HUES48 (cell line): ENCODE measurements around the gene IFRD2.
"Not testable (repeated sequence)": the region's sequence is repeated elsewhere in the genome, so short reads cannot be mapped to it uniquely, and the experiment has no call there.

Experiments
- H3K27ac ChIP-seq: one replicate; pipeline ENCODE4 v1.7.0; 2013; ENCODE audit warnings: low read depth, low read length, inconsistent platforms
- H3K27me3 ChIP-seq: 2 replicates; pipeline ENCODE4 v1.6.1; 2013; ENCODE audit warnings: mild to moderate bottlenecking, low read length; ENCODE audit not compliant: control insufficient read depth, insufficient read depth
- H3K36me3 ChIP-seq: 2 replicates; pipeline ENCODE4 v1.6.1; 2013; ENCODE audit warnings: low read length; ENCODE audit not compliant: control insufficient read depth, insufficient read depth
- H3K4me1 ChIP-seq: 2 replicates; pipeline ENCODE4 v1.6.1; 2013; ENCODE audit warnings: mild to moderate bottlenecking, low read length; ENCODE audit not compliant: control insufficient read depth, insufficient read depth
- H3K4me3 ChIP-seq: 2 replicates; pipeline ENCODE4 v1.5.1; 2013; ENCODE audit warnings: mild to moderate bottlenecking, low read depth, low read length
- H3K9ac ChIP-seq: 2 replicates; pipeline ENCODE4 v1.6.1; 2013; ENCODE audit warnings: mild to moderate bottlenecking, low read depth, low read length, moderate library complexity
- H3K9me3 ChIP-seq: 2 replicates; pipeline ENCODE4 v1.6.1; 2013; ENCODE audit warnings: low read length; ENCODE audit not compliant: control insufficient read depth, insufficient read depth

Gene IFRD2

GRCh38 chr3:50251220-50251619 lies 41.0 kb downstream of the IFRD2 start:
- H3K4me3 ChIP-seq = no peak overlapping the region
- no peak overlapping the region for H3K27ac ChIP-seq
- H3K27me3 ChIP-seq = no peaks in the 10 kb centered on the region
- H3K4me1 ChIP-seq = peaks cover 12% of the 10 kb centered on the region
- H3K9me3 ChIP-seq = no peaks in the 10 kb centered on the region
- H3K36me3 ChIP-seq = peaks cover 48% of the 10 kb centered on the region
- H3K9ac ChIP-seq = no peak overlapping the region

- Histone ChIP-seq H3K27ac (no peak overlapping the region), H3K36me3 (peaks cover 45% of the 10 kb centered on the region), H3K27me3 (no peaks in the 10 kb centered on the region), H3K9me3 (no peaks in the 10 kb centered on the region), H3K9ac (no peak overlapping the region), H3K4me3 (no peak overlapping the region), H3K4me1 (peaks cover 18% of the 10 kb centered on the region)
Measured at GRCh38 chr3:50250514-50250913, 41.7 kb downstream of the IFRD2 start.

DNA sequence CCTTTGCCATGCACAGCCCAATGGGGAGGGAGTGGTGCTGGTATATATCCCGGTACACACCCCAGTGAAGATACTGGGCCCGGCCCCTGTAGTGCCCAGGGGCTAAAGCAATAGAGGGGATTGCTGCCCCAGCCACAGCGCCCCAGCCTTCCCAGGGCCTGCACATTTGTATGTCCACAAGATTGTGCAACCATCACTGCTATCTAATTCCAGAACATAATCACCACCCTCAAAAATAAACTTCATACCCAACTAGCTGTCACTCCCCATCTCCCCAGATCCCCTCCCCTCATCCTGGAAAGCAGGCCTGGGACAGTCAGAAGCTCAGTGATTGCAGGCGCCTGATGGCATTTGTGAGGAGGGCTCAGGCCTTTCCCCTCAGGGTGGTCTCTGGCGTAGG lies 42.8 kb downstream of the IFRD2 start:
- H3K27me3 ChIP-seq = no peaks in the 10 kb centered on the region
- H3K4me3 ChIP-seq = no peak overlapping the region
- H3K4me1 ChIP-seq = peaks cover 22% of the 10 kb centered on the region
- no peak overlapping the region for H3K27ac ChIP-seq
- no peaks in the 10 kb centered on the region for H3K9me3 ChIP-seq
- H3K36me3 ChIP-seq = peaks cover 36% of the 10 kb centered on the region
- H3K9ac ChIP-seq = no peak overlapping the region

GRCh38 chr3:50248387-50248786 lies 43.8 kb downstream of the IFRD2 start:
- Histone ChIP-seq H3K4me3 (no peak overlapping the region), H3K9me3 (no peaks in the 10 kb centered on the region), H3K9ac (no peak overlapping the region), H3K4me1 (peaks cover 25% of the 10 kb centered on the region), H3K27ac (no peak overlapping the region), H3K27me3 (no peaks in the 10 kb centered on the region), H3K36me3 (peaks cover 31% of the 10 kb centered on the region)

- Histone ChIP-seq H3K9me3 (no peaks in the 10 kb centered on the region), H3K4me3 (no peak overlapping the region), H3K9ac (peak overlapping the region; percentile 46; the same call in 1 of the 2 replicates), H3K36me3 (peaks cover 14% of the 10 kb centered on the region), H3K4me1 (peaks cover 44% of the 10 kb centered on the region), H3K27ac (peak overlapping the region; percentile 95), H3K27me3 (no peaks in the 10 kb centered on the region)
Measured at GRCh38 chr3:50246517-50246954, 45.7 kb downstream of the IFRD2 start.

DNA sequence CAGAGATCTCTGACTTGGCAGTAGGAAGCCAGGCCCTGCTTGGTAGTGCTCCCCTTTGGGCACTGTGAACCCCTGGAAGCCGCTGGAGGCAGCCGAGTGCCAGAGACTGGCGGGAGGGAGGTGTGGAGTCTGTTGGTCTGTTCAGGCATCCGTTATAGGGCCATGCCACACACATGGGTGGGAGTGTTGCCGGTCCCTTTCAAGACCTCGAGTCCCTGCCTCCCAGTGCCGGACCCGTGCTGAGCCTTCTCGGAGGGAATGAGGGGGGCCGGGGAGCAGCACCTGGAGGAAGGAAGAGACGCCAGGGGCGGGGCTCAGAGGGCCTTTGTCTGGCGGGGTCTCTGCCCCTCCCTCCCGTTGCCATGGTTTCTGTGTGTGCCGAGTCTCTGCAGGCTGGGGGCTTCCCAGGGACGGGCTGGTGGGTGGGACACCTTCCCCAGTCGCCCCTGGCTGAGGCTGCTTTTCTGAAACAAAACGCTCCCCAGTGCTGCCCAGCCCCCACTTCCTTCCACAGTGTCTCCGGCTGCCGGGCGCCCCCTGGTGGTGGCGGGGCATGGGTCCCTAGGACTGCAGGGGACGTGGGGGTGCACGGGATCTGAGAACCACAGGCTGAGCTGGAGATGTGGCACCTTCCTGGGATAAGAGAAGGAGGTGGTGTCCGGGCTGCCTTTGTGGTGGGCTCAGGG lies 46.3 kb downstream of the IFRD2 start:
- H3K4me1 ChIP-seq = peaks cover 48% of the 10 kb centered on the region

GRCh38 chr3:50245251-50245745 lies 46.9 kb downstream of the IFRD2 start:
- Histone ChIP-seq H3K9me3 (no peaks in the 10 kb centered on the region), H3K4me1 (peaks cover 52% of the 10 kb centered on the region), H3K9ac (peak overlapping the region; percentile 28; the same call in 1 of the 2 replicates), H3K36me3 (peaks cover 9% of the 10 kb centered on the region), H3K4me3 (peak overlapping the region; percentile 31; the same call in 1 of the 2 replicates), H3K27ac (peak overlapping the region; percentile 95), H3K27me3 (no peaks in the 10 kb centered on the region)

More for the DNA sequence above, 46.3 kb downstream of the IFRD2 start:
- Histone ChIP-seq H3K27ac (peak overlapping the region; percentile 95), H3K36me3 (peaks cover 9% of the 10 kb centered on the region), H3K9me3 (no peaks in the 10 kb centered on the region), H3K27me3 (no peaks in the 10 kb centered on the region), H3K4me3 (peak overlapping the region; percentile 31), H3K9ac (peak overlapping the region; percentile 46; the same call in 1 of the 2 replicates)

DNA sequence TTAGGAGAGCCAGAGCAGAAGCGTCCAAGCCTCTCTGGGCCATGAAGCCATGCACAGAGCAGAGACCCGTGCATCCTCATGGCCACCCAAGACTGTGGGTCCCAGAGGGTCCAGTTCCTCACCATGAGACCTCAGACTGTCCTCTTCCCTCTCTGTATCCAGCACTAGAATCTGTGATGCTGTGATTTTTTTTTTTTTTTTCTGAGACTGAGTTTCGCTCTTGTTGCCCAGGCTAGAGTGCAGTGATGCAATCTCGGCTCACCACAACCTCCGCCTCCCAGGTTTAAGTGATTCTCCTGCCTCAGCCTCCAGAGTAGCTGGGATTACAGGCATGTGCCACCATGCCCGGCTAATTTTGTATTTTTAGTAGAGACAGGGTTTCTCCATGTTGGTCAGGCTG lies 47.4 kb downstream of the IFRD2 start:
- not testable (repeated sequence) for H3K9ac ChIP-seq
- H3K27ac ChIP-seq = peak overlapping the region; percentile 95

GRCh38 chr3:50243543-50243895 lies 48.7 kb downstream of the IFRD2 start:
- H3K27me3 ChIP-seq = no peaks in the 10 kb centered on the region
- H3K36me3 ChIP-seq = peaks cover 9% of the 10 kb centered on the region
- H3K9me3 ChIP-seq = no peaks in the 10 kb centered on the region
- peak overlapping the region; percentile 76 for H3K27ac ChIP-seq
- no peak overlapping the region for H3K4me3 ChIP-seq
- H3K4me1 ChIP-seq = peaks cover 68% of the 10 kb centered on the region
- no peak overlapping the region for H3K9ac ChIP-seq

More for the DNA sequence above, 47.4 kb downstream of the IFRD2 start:
- not testable (repeated sequence) for H3K9me3 ChIP-seq, H3K36me3 ChIP-seq, H3K27me3 ChIP-seq, H3K4me3 ChIP-seq
- peaks cover 55% of the 10 kb centered on the region for H3K4me1 ChIP-seq

- Histone ChIP-seq H3K4me1 (peaks cover 68% of the 10 kb centered on the region), H3K4me3 (no peak overlapping the region), H3K9ac (no peak overlapping the region), H3K27ac (peak overlapping the region; percentile 99), H3K9me3 (no peaks in the 10 kb centered on the region), H3K27me3 (no peaks in the 10 kb centered on the region), H3K36me3 (peaks cover 9% of the 10 kb centered on the region)
Measured at GRCh38 chr3:50242851-50243542, 49.2 kb downstream of the IFRD2 start.

DNA sequence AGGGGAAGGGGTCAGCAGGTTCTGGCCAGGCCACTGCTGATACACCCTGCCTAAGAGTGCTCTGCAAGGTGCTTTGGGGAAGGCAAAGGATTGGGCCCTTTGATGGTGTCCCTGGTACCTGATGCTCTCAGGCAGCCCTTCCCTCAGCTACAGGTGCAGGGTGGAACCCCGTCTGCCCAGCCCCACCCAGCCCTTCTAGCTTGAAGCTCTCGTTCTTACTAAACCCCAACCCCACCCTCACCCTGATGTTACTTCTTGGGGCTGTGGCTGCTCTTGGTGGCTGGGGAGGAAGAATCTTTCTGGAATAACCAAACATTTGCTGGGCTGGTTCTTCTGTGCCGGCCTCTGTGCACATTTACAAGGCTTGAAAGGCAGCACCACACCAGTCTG lies 49.9 kb downstream of the IFRD2 start:
- Histone ChIP-seq H3K27ac (peak overlapping the region; percentile 99), H3K4me1 (peaks cover 72% of the 10 kb centered on the region), H3K36me3 (peaks cover 6% of the 10 kb centered on the region), H3K9ac (no peak overlapping the region), H3K9me3 (no peaks in the 10 kb centered on the region), H3K4me3 (no peak overlapping the region), H3K27me3 (no peaks in the 10 kb centered on the region)
